ENCODE data around the gene CCDC6.
A peak's percentile ranks its signal among the peaks of the same experiment; 100 is the strongest.

Gene CCDC6

DNA sequence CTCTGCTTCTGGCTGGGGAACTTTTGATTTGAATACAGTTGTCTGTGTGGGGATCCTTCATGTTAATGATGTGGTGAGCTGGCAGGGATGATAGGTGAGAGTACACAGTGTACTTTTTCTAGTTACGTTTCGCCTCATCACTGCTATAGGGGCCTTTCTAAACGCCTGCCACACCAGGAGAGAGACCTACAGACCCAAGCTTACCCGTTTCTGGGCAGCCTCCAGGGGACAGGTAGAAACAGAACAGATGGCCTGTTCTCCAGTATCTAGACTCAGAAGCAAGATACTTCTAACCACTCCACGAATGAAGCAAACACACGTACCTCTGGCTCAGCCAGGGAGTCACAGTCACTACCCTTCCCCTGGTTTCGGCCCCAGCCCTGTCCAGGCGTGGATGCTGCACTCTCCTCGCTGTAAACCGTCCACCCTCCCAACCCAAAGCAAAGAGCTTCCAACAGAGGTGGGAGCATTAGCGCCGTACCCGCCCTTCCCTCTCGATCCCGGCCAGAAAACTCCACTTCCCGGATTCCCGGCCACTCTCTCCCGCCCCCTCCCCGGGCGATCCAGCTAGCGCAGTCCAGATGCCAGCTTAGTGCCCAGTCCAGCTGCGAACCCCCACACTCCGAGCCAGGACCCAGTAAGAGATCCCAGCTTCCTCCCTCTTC, 1.2 kb downstream of the CCDC6 start:
- DNase-seq (ENCODE audit: low spot score) = peak; percentile 80
- TF ChIP-seq, protein P1, sequence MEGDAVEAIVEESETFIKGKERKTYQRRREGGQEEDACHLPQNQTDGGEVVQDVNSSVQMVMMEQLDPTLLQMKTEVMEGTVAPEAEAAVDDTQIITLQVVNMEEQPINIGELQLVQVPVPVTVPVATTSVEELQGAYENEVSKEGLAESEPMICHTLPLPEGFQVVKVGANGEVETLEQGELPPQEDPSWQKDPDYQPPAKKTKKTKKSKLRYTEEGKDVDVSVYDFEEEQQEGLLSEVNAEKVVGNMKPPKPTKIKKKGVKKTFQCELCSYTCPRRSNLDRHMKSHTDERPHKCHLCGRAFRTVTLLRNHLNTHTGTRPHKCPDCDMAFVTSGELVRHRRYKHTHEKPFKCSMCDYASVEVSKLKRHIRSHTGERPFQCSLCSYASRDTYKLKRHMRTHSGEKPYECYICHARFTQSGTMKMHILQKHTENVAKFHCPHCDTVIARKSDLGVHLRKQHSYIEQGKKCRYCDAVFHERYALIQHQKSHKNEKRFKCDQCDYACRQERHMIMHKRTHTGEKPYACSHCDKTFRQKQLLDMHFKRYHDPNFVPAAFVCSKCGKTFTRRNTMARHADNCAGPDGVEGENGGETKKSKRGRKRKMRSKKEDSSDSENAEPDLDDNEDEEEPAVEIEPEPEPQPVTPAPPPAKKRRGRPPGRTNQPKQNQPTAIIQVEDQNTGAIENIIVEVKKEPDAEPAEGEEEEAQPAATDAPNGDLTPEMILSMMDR (IDR thresholded peaks at IDR 0.05; ENCODE audit: extremely low read depth, missing control alignments) = no peak

DNA sequence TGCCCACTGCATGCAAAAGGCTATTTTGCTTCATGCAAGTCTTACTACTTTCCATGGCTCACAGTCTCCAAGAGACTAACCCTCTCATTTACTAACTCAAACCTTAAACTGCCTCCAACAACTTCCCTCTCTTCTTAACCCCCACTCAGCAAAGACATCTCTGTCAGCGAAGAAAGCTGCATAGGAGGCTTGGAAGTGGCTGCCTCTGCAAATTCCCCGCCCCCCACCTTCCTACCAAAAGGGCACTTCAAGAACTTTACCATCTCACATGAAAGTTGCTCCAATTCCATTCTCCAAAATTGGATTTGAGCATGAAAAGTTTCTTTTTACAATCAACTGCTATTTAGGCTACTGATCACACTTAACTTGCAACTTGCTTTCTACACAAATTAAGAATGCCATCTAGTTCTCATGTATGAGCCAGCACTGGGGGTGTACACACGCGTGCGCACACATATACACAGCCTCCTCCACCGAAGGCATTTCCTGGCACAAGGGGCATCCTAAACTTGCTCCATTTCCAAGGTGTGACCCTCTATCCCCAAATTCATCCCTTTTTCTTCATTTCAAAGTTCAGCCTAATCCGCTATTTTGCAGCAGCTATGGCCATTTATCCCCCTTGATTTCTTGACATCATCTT, 1.8 kb downstream of the CCDC6 start:
- TF ChIP-seq, protein P1 (IDR thresholded peaks at IDR 0.05; ENCODE audit: extremely low read depth, missing control alignments) = no peak
- DNase-seq (ENCODE audit: low spot score) = no peak

DNA sequence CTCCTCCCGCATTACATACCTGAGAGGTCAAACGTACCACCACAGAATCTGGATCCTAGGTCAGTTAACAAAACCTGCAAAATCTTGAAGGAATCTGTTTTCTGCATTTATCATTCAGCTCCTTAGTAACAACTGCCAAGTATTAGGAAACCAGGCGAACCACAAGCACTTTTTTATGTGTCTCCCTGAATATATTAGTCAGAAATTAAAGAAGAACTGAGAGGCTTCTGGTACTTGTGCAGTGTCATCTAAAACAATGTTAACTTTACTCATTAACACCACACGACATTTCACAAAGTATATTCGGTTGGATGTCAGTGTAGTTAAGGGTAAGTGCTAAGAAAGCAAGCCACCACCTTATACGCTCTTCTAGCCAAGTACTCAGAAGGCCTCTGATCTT, 2.5 kb downstream of the CCDC6 start:
- TF ChIP-seq, protein P1 (IDR thresholded peaks at IDR 0.05; ENCODE audit: extremely low read depth, missing control alignments) = no peak
- no peak for DNase-seq (ENCODE audit: low spot score)

DNA sequence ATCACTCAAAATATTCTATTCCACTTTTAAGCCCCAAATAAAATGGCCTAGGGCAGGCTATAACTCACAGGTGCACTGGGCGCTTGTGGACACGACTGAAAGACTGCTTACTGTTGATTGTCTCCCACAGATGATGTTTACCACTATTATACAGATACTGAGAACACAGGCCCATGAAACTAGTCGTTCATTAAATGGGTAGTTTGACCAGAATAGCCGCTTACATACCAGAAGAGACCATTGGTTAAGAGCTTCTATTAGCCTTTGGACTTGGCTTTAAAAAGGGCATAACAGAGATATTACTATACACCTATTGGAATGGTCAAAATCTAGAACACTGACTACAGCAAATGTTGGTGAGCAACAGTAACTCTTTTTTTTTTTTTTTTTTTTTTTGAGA, 4.3 kb downstream of the CCDC6 start:
- DNase-seq (ENCODE audit: low spot score) = no peak
- TF ChIP-seq, protein P1 (IDR thresholded peaks at IDR 0.05; ENCODE audit: extremely low read depth, missing control alignments) = no peak

DNA sequence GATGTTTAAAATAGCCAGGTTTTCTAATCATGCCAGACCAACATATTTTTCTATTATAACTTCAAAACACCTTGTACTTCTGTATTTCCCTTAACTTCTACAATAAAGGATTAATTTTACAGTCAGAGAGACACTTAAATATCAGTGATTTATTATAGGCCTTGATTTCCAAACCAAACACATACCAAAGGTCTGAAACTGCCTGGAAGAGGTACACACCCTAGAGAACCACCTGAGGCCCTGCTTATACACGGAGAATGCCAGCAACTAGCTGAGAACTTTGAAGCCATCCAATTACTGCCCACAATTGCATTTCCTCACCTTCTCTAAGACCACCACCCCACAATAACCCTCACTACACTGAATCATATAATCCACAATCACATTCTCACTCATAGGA, 4.9 kb downstream of the CCDC6 start:
- TF ChIP-seq, protein P1 (IDR thresholded peaks at IDR 0.05; ENCODE audit: extremely low read depth, missing control alignments) = no peak
- DNase-seq (ENCODE audit: low spot score) = no peak

DNA sequence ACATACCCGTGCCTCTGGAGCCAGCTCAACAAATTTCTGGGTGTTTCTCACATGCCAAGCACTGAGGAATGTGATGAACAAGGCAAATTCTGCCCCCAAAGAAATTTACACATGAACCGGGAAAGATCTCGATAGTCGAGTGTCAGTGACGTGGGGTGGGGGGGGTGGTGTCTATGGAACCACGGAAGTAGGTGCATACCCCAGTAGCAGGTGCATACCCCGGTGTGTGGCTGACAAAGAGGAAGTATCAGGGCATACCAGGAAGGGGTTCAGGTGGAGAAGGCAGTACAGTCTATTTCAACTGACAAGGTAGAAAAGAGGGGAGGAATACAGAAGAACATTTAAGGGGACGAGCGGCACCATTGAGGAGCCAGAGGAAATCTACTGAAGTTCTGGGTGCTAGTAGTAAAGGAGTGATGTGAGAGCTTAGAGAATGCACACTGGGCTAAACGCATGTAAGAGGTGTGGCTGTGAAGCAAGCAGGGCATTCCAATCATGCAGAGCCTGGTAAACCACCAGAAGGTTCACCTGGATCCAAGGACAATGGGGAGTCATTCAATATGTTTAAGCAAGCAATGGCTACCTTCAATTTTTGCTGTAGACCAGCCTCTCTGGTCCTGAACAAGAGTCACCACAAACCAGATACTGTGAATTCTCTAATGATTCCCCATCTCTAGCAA, 6.2 kb downstream of the CCDC6 start:
- TF ChIP-seq, protein P1 (IDR thresholded peaks at IDR 0.05; ENCODE audit: extremely low read depth, missing control alignments) = no peak
- no peak for DNase-seq (ENCODE audit: low spot score)

Measured in GM20000 (cell line).